Measurements from ENCODE around the gene BAIAP3.

- TF ChIP-seq CTCF (conservative IDR thresholded peaks at IDR 0.05; ENCODE audit: low read length) (no peak), EZH2phosphoT487 (IDR thresholded peaks at IDR 0.05; ENCODE audit: borderline replicate concordance, low read depth, low read length) (no peak)
Measured at GRCh38 chr16:1347286-1347855, 13.9 kb downstream of the BAIAP3 start.

Measured in OCI-LY7 (cell line).